C4-2B (cell line): ENCODE measurements around the gene GFOD1.

Experiments used
- CTCF ChIP-seq: fragments of 450-650 bp; conservative IDR thresholded peaks from 2 replicates; pipeline ENCODE4 v1.5.1; 2017; ENCODE audit warnings: mild to moderate bottlenecking
- ZFX ChIP-seq: fragments of 450-650 bp; IDR thresholded peaks from 2 replicates; pipeline ENCODE4 v1.6.1; 2017

- no peak for TF ChIP-seq CTCF
- TF ChIP-seq ZFX, result no peak
Observed at GRCh38 chr6:13485923-13486562, 1.4 kb downstream of the GFOD1 start.
